Progenitor cell of endocrine pancreas (in vitro differentiated cells): ENCODE measurements around the gene USP16. TPM values are rescaled to one million over a fixed set of nuclear protein-coding genes. Genes with fewer than 3 reads are reported as not detected.

Experiments used
- DNase-seq: peaks from one replicate; pipeline ENCODE4 v3.0.0; 2021; ENCODE audit warnings: low spot score; ENCODE audit not compliant: unreplicated experiment
- H3K27ac Mint-ChIP-seq: 2 replicates; pipeline ENCODE4 v1.8.0; 2021; ENCODE audit warnings: mild to moderate bottlenecking, moderate library complexity, mixed read lengths
- H3K27me3 Mint-ChIP-seq: 2 replicates; pipeline ENCODE4 v1.8.0; 2021; ENCODE audit warnings: mixed read lengths
- H3K36me3 Mint-ChIP-seq: 2 replicates; pipeline ENCODE4 v1.8.0; 2022; ENCODE audit warnings: mixed read lengths; ENCODE audit not compliant: insufficient read depth
- H3K4me1 Mint-ChIP-seq: 2 replicates; pipeline ENCODE4 v1.8.0; 2021; ENCODE audit warnings: low read depth, mixed read lengths
- H3K4me3 Mint-ChIP-seq: 2 replicates; pipeline ENCODE4 v1.8.0; 2021; ENCODE audit warnings: low read depth, mild to moderate bottlenecking, moderate library complexity, mixed read lengths
- H3K9me3 Mint-ChIP-seq: 2 replicates; pipeline ENCODE4 v1.8.0; 2021; ENCODE audit warnings: low read depth, mixed read lengths
- CTCF ChIP-seq: fragments of 200-600 bp; sonication (generic); IDR thresholded peaks from one replicate; pipeline ENCODE4 v1.5.0; 2021; ENCODE audit warnings: antibody characterized with exemption, mild to moderate bottlenecking; ENCODE audit not compliant: unreplicated experiment
- total RNA-seq: library from RNA; stranded (reverse); gene quantifications from 2 replicates; pipeline ENCODE4 v1.2.1, GENCODE V29; 2021

Gene USP16
- total RNA-seq, 1 donor from 2014 or later: 32.5 TPM

- Mint-ChIP-seq H3K27ac (peak overlapping the region; percentile 96), H3K36me3 (no peaks in the 10 kb centered on the region), H3K4me1 (peaks cover 10% of the 10 kb centered on the region)
These were observed 32.5 kb upstream of the USP16 start for GRCh38 chr21:28991861-28992525.

GRCh38 chr21:28992526-28993292 is 31.8 kb upstream of the USP16 start, which contains the start of gene LTN1:
TSS of gene LTN1 (minus strand) at chr21:28992877. CDS start at chr21:28992805, 72 bp downstream.
- H3K4me3 Mint-ChIP-seq: peak within 1 kb of the TSS; percentile 92
- H3K9me3 Mint-ChIP-seq: no peaks in the 10 kb centered on the region
- H3K4me1 Mint-ChIP-seq: peaks cover 10% of the 10 kb centered on the region
- H3K36me3 Mint-ChIP-seq: no peaks in the 10 kb centered on the region
- TF ChIP-seq CTCF: no peak
- DNase-seq: peak; percentile 94
- no peaks in the 10 kb centered on the region for H3K27me3 Mint-ChIP-seq
- peak within 1 kb of the TSS; percentile 96 for H3K27ac Mint-ChIP-seq

More at GRCh38 chr21:28991861-28992525, 32.5 kb upstream of the USP16 start:
- Mint-ChIP-seq H3K9me3 (no peaks in the 10 kb centered on the region), H3K4me3 (peak overlapping the region; percentile 92), H3K27me3 (no peaks in the 10 kb centered on the region)
- TF ChIP-seq CTCF: no peak
- no peak for DNase-seq

- peaks cover 10% of the 10 kb centered on the region for H3K4me1 Mint-ChIP-seq
These were observed 31.2 kb upstream of the USP16 start for GRCh38 chr21:28993293-28993629.

GRCh38 chr21:29002442-29003144 is 21.9 kb upstream of the USP16 start:
- H3K27me3 Mint-ChIP-seq: no peaks in the 10 kb centered on the region
- no peaks in the 10 kb centered on the region for H3K36me3 Mint-ChIP-seq
- no peaks in the 10 kb centered on the region for H3K9me3 Mint-ChIP-seq
- TF ChIP-seq CTCF: no peak
- H3K27ac Mint-ChIP-seq: peak overlapping the region; percentile 99
- DNase-seq: peak; percentile 85
- peaks cover 5% of the 10 kb centered on the region for H3K4me1 Mint-ChIP-seq
- H3K4me3 Mint-ChIP-seq: peak overlapping the region; percentile 89

More at GRCh38 chr21:28993293-28993629, 31.2 kb upstream of the USP16 start:
- H3K36me3 Mint-ChIP-seq: no peaks in the 10 kb centered on the region
- no peak for DNase-seq
- no peak for TF ChIP-seq CTCF
- H3K9me3 Mint-ChIP-seq: no peaks in the 10 kb centered on the region
- H3K27ac Mint-ChIP-seq: peak overlapping the region; percentile 96
- no peaks in the 10 kb centered on the region for H3K27me3 Mint-ChIP-seq
- H3K4me3 Mint-ChIP-seq: peak overlapping the region; percentile 92

- Mint-ChIP-seq H3K36me3 (no peaks in the 10 kb centered on the region), H3K4me1 (peaks cover 5% of the 10 kb centered on the region), H3K27ac (no peak overlapping the region), H3K27me3 (no peaks in the 10 kb centered on the region), H3K9me3 (no peaks in the 10 kb centered on the region), H3K4me3 (no peak overlapping the region)
- DNase-seq: no peak
- TF ChIP-seq CTCF: no peak
These were observed 18.8 kb upstream of the USP16 start for GRCh38 chr21:29005696-29006095.
